HTR-8/SVneo (cell line): ENCODE measurements around the gene SLC39A11.
"Not testable (repeated sequence)": the region's sequence is repeated elsewhere in the genome, so short reads cannot be mapped to it uniquely, and the experiment has no call there.

Source experiments
- DNase-seq: peaks from one replicate; pipeline ENCODE4 v3.0.0; 2011; ENCODE audit warnings: low spot score, mixed read lengths; ENCODE audit not compliant: insufficient read length
- FAIRE-seq: peaks from 2 replicates; lab custom pipeline; 2011; peaks lifted over from hg19 to GRCh38; lab: Jason Lieb, UNC

Gene SLC39A11

GRCh38 chr17:73112246-73112645, 19.8 kb upstream of the SLC39A11 start:
- no peak for FAIRE-seq
- DNase-seq = no peak

GRCh38 chr17:73111386-73111785, 18.9 kb upstream of the SLC39A11 start:
- DNase-seq (no peak), FAIRE-seq (no peak)

- FAIRE-seq (no peak), DNase-seq (no peak)
These were observed 14.7 kb upstream of the SLC39A11 start for GRCh38 chr17:73107191-73107590.

GRCh38 chr17:73105431-73105830, 12.9 kb upstream of the SLC39A11 start:
- FAIRE-seq (no peak), DNase-seq (no peak)

GRCh38 chr17:73104450-73104849, 12.0 kb upstream of the SLC39A11 start:
- FAIRE-seq (no peak), DNase-seq (no peak)

- FAIRE-seq (no peak), DNase-seq (no peak)
These were observed 11.3 kb upstream of the SLC39A11 start for GRCh38 chr17:73103641-73104335.

- no peak for DNase-seq
- no peak for FAIRE-seq
These were observed 8.5 kb upstream of the SLC39A11 start for GRCh38 chr17:73101031-73101430.

GRCh38 chr17:73100363-73100762, 7.9 kb upstream of the SLC39A11 start:
- no peak for FAIRE-seq
- no peak for DNase-seq

- no peak for FAIRE-seq
- DNase-seq = no peak
These were observed 7.0 kb upstream of the SLC39A11 start for GRCh38 chr17:73099511-73099910.

- no peak for FAIRE-seq
- no peak for DNase-seq
These were observed 6.4 kb upstream of the SLC39A11 start for GRCh38 chr17:73098919-73099318.

GRCh38 chr17:73097973-73098765, 5.7 kb upstream of the SLC39A11 start:
- not testable (repeated sequence) for FAIRE-seq, DNase-seq

- no peak for FAIRE-seq
- no peak for DNase-seq
These were observed 4.4 kb upstream of the SLC39A11 start for GRCh38 chr17:73096866-73097265.

GRCh38 chr17:73096211-73096610, 3.7 kb upstream of the SLC39A11 start:
- no peak for FAIRE-seq
- DNase-seq = no peak

GRCh38 chr17:73093286-73093685, 798 bp upstream of the SLC39A11 start:
- DNase-seq (no peak), FAIRE-seq (no peak)

- FAIRE-seq = peak; percentile 62
- DNase-seq = peak; percentile 68
These were observed 542 bp downstream of the SLC39A11 start for GRCh38 chr17:73091770-73092522.

- FAIRE-seq (no peak), DNase-seq (no peak)
These were observed 1.1 kb downstream of the SLC39A11 start for GRCh38 chr17:73091410-73091769.

- DNase-seq (no peak), FAIRE-seq (no peak)
These were observed 1.9 kb downstream of the SLC39A11 start for GRCh38 chr17:73090396-73091202.

GRCh38 chr17:73089322-73090317, 2.9 kb downstream of the SLC39A11 start:
- FAIRE-seq = no peak
- no peak for DNase-seq

- no peak for DNase-seq
- no peak for FAIRE-seq
These were observed 3.9 kb downstream of the SLC39A11 start for GRCh38 chr17:73088561-73088960.
